SKM-1 treated with dmso at 0.1 percent for 144 hours (cell line): Measurements from ENCODE around the gene LRRC17.

ENCODE experiments used
- DNase-seq: peaks from one replicate; lab custom pipeline; 2025; ENCODE audit not compliant: unreplicated experiment; lab: John Stamatoyannopoulos, UW

The LRRC17 gene

GRCh38 chr7:102912742-102913141, at the start of gene LRRC17:
TSS of gene LRRC17 (plus strand) at chr7:102913000. CDS start at chr7:102933914, 20,914 bp downstream.
- DNase-seq: no peak

GRCh38 chr7:102864958-102865357, 47.8 kb upstream of the LRRC17 start:
- no peak for DNase-seq

GRCh38 chr7:102866535-102867215, 46.1 kb upstream of the LRRC17 start:
- no peak for DNase-seq

DNA sequence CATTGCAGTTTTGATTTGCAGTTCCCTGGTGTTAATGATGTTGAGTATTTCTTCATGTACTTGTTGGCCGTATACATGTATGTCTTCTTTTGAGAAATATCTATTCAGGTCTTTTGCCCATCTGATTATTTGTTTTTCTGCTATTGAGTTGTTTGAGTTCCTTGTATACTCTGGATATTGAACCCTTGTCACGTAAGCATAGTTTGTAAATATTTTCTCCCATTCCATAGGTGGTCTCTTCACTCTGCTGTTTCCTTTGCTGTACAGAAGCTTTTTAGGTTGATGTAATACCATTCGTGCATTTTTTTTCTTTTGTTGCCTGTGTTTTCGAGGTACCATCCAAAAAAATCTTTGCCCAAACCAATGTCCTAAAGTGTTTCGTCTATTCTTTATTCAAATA, 43.6 kb upstream of the LRRC17 start:
- no peak for DNase-seq

- no peak for DNase-seq
These were observed 40.3 kb upstream of the LRRC17 start for GRCh38 chr7:102872460-102872859.

- no peak for DNase-seq
These were observed 39.2 kb upstream of the LRRC17 start for GRCh38 chr7:102873470-102874165.

DNA sequence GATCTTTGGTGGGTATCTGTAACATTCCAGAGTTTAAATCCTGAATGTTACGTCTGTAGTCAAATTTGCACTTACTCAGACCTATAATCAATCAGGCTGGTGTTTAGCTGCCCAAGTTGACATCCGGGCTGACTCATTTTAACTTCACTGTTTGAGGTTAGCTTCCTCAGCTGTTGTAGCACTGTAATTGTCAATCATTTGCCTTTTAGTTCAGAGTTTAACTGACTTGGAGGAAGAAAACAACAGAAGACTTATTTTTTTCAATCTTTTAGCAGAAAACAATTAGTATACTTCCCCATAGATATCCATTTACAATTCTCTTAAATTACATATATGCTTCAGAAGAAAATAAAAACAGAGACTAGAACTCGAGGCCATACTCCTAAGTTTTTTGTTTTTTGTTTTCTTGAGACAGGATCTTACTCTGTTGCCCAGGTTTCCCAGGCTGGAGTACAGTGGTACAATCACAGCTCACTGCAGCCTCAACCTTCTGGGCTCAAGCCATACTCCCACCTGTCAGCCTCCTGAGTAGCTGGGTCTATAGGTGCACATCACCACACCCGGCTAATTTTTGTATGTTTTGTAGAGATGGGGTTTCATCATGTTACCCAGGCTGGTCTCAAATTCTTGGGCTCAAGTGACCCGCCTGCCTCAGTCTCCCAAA, 38.5 kb upstream of the LRRC17 start:
- no peak for DNase-seq

DNA sequence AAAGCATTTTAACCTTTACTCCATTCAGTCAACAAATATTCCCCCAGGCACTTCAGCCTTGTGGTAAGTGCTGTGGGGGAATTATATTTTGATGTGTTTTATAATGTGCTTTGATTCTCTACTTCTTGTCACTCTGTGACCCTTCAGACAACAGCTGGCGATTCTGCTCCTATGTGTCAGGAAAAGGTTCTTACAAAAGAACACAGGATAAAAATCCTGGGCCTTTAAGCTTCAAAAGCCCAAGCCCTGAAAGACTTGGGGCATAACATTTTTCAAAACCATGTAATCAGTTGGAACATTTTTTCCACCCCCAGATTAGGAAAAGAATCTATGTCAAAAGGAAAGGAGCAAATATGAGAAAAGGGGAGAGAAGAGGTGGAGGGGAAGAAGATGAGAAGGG, 37.8 kb upstream of the LRRC17 start:
- no peak for DNase-seq

DNA sequence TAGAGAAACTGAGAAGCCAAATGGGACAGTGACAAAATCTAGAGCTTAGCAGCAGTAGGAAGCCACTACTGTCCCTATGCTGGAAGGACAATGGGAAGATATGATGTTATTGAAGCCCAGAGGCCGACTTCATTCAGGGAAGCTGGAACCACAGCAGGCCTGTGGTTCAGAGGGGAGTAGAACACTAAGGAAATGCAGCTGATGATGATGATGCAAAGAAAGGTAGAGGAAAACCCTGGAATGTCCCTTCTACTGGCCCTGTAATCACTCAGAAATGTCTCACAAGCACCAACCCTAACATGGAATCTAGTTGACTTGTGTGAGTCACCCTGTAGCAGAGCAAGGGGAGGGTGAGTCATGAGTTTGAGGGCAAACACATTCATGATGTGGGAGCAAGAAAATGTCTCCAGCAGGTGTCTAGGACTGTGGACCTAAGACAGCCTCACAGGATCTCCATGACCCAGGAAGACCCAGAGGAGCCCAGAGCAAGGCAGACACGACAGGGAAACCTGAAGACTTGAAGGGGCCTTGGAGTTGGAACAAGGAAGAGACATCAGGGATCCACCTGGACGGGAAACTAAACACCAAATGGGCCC, 37.0 kb upstream of the LRRC17 start:
- no peak for DNase-seq

DNA sequence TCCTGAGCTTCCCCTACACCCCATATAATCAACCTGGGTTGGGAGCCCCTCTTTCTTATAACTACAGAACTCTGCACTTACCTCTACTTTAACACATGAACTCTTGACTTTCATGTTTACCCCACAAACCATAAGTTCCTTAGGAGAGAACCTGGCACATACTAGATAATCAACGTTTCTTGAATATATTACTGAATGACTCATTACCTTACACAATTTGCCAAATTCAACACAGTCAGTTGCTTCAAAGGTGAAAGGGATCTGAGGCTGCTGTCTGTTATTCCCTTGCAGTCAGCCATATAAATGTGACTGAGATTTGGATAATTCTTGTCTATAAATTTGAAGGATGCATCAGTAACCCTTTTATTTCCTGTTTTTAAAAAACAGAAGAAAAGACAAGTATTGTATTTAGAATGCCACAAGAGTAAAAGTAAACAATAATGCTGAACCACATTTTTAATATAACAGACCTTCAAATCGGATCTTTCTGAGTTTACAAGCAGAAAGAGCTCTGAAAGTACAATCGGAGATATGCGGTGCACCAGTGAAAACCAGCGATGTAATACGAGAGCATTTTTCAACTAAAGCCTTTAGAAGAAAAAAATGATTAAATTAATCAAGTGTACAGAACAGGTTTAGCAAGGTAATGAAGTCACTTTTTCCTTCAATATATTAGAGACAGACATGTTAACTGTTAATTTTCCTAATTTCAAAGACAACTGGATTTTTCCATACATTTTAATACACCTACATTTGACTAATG, 29.5 kb upstream of the LRRC17 start:
- no peak for DNase-seq

- no peak for DNase-seq
These were observed 24.1 kb upstream of the LRRC17 start for GRCh38 chr7:102888561-102889233.

DNA sequence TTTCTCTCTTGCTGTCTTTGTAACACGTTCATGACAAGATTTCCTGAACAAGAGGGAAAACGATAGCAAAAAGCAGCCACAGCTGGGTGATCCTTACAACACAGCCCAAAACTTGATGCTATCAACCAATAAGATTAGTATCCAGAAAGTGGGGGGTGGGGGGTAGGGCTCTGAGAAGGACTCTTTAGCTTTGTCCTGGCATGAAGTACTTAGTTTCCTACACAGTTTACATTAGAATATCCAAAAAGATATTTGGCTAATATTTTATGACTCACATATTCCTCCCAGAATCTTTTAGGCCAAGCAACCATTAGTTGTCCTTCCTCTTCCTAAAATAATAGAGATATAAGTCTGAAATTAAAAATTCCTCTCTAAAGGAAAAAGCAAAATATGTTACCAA, 22.9 kb upstream of the LRRC17 start:
- DNase-seq: no peak

- peak; percentile 75 for DNase-seq
These were observed 22.4 kb upstream of the LRRC17 start for GRCh38 chr7:102890292-102890970.

DNA sequence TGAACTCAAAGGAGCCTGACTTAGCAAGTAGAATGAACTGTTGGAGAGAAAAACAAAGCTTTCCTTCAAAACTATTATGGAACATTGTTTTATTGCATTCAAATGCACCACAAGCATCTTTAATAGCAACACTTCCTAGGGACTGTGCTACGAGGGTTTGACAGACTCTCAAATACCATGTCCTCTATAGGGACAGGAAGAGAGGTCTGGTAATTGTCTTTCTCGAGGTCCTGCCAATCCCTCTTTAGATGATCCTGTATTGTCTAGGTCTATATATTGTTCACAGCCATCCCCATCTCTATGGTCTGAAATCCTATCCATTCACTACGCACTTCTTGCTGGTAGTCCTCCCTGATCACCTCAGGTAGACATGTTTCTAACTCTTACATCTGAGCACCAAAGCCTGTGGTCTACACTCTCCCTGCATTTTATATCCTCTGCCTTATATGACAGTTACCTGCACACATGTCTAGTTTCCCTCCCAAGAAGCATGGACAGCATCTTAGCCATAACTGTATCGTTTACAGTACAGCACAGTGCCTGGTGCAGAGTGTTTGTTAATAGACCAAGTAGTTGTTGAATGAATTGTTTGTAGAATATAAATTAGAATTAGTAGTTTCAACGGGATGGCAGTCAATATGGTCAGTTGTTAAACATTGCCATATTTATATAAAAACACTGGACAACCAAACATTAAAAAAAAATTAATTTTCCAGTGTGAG, 21.7 kb upstream of the LRRC17 start:
- DNase-seq: no peak

- peak; percentile 45 for DNase-seq
These were observed 21.0 kb upstream of the LRRC17 start for GRCh38 chr7:102891693-102892261.

DNA sequence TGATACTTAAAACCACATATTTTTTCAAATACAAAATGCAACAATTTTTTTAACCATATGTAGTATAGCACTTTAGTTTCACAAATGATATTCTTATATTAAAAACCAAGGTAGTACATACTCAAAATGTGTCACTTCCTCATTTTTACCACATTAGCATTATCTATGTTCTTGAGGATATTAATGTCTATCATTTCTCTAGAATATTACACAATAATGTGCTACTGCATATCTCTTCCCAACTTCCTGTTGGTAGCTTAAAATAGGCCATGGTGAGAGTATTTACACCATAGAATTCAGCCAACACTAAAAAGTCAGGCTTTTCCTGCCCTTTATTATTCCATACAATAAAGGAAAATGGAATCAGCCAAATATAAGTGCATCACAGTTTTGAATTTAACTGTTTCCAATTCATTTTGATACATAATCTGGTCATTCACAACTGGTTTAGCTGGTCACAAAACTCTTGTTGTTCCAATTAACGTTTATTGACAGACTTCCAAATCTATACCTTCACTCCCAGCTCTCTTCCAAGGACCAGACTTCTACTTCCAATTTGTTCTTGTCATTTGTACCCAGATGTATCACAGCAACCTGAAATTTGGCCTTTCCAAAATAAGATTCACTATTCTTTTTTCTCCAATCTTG, 20.0 kb upstream of the LRRC17 start:
- peak; percentile 80 for DNase-seq

GRCh38 chr7:102895602-102896001, 17.2 kb upstream of the LRRC17 start:
- DNase-seq: no peak

- DNase-seq: no peak
These were observed 16.2 kb upstream of the LRRC17 start for GRCh38 chr7:102896585-102896984.
